H1 (cell line): Measurements from ENCODE around the gene MIF. TPM values are rescaled to one million over a fixed set of nuclear protein-coding genes. Genes with fewer than 3 reads are reported as not detected.

Source experiments
- EZH2 ChIP-seq: fragments of 200-600 bp; sonication (generic); IDR thresholded peaks from 2 replicates; pipeline ENCODE4 v1.7.1; 2012; ENCODE audit warnings: low read depth, mild to moderate bottlenecking, moderate library complexity, low read length, inconsistent platforms; ENCODE audit not compliant: severe bottlenecking
- HDAC6 ChIP-seq: IDR thresholded peaks from one replicate; pipeline ENCODE4 v1.7.1; 2012; ENCODE audit warnings: low read depth, mild to moderate bottlenecking, inconsistent platforms, low read length, moderate library complexity
- NANOG ChIP-seq: IDR thresholded peaks from 2 replicates; pipeline ENCODE4 v1.6.1; 2011; ENCODE audit warnings: low read length, low read depth, mild to moderate bottlenecking, inconsistent platforms; ENCODE audit not compliant: insufficient read depth, poor library complexity, severe bottlenecking
- NRF1 ChIP-seq: IDR thresholded peaks from 2 replicates; pipeline ENCODE4 v1.6.1; 2011; ENCODE audit warnings: mild to moderate bottlenecking, low read depth, low read length, improper control_type of control experiment
- SP4 ChIP-seq: IDR thresholded peaks from 2 replicates; pipeline ENCODE4 v1.6.1; 2012; ENCODE audit warnings: low read length, inconsistent platforms
- SUZ12 ChIP-seq: fragments of 200-600 bp; sonication (generic); IDR thresholded peaks from 2 replicates; pipeline ENCODE4 v1.6.1; 2012; ENCODE audit warnings: mild to moderate bottlenecking, inconsistent platforms, low read length, moderate library complexity, mixed read lengths
- polyA plus RNA-seq, 7 experiments: library from polyadenylated mRNA; depleted of rRNA in 3 of 7; stranded (reverse) in 5 of 7; unstranded in 2 of 7; fragments of >200 nt in 5 of 7; fragments of 200-250 nt in 2 of 7; gene quantifications; 1 replicate in 5 of 7; 2 replicates in 1 of 7; 4 replicates in 1 of 7; pipeline versions ENCODE4 v1.2.1 to v1.2.3, GENCODE V29; 2011 to 2013; ENCODE audit warnings: missing spikeins in 2 of 7, mixed read lengths in 2 of 7
- total RNA-seq: library from RNA; stranded (reverse); fragmentation: NEBNext Ultra II Directional; extraction: Animal tissue kit (Norgen Biotek cat#: 25700); gene quantifications from 2 replicates; pipeline ENCODE4 v1.2.1, GENCODE V29; 2021

MIF gene
- total and polyA plus RNA-seq, 2 of the 8 experiments (the other 6 are each of a cell fraction or from before 2014, with no cell fraction given), result 1,082 to 1,870 TPM

DNA sequence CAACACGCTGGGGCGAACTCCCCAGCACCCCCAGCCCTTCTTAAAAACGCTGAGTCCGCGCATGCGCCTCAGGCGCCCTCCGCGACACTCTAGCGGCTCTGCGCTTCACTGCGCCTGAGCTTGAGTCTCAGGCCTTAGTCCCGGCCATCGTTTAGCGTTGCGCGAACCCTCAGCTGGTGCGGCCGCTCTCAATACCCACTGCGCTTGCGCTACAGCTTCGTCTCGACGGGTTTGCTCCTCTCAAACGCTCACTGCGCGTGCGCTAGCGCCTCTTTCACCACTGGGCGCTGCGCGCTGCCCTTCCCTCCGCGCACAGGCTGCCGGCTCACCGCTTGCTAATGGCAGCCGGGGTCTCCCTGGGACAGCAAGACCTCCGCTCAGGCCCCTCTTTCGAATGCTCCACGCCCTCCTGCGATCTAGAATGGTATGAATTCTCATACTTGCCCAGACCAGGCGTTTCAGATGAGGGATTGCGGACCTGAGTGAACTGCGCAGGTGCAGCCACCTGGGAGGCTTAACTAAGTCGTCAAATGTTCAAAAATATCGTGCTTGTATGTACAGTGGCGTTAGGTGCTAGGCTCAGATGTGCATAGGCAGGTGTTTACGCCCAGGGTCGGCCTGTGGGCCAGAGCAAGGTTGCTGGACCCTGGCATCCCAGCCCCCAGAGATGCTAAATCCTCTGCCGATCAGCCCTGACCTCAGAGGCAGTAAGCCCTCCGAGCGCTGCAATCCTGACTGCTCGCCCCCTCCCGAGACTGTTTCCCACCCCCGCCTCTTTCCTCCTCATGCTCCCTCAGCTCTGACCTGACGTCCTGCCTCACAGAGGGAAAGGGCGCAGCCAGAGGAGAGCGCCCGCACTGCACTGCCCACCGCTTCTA, 36.3 kb upstream of the MIF start, which contains the start of gene SLC2A11 (continued):
- TF ChIP-seq NANOG (no peak), HDAC6 (no peak), EZH2 (no peak), NRF1 (peak; percentile 99), SUZ12 (no peak), SP4 (peak; percentile 47; the same call in 1 of the 2 replicates)
